Activated CD4-positive, alpha-beta T cell treated with anti-CD3 and anti-CD28 coated beads, Interleukin-2, amount 50 U/mL, for 24 hours (primary cell): ENCODE measurements around the gene INPP5E.

Source experiments
- DNase-seq, 2 donors: peaks; one replicate each; pipeline ENCODE4 v3.0.0-alpha.2; 2020; ENCODE audit warnings: low read depth in 1 of 2, low spot score in 1 of 2

The INPP5E gene

DNA sequence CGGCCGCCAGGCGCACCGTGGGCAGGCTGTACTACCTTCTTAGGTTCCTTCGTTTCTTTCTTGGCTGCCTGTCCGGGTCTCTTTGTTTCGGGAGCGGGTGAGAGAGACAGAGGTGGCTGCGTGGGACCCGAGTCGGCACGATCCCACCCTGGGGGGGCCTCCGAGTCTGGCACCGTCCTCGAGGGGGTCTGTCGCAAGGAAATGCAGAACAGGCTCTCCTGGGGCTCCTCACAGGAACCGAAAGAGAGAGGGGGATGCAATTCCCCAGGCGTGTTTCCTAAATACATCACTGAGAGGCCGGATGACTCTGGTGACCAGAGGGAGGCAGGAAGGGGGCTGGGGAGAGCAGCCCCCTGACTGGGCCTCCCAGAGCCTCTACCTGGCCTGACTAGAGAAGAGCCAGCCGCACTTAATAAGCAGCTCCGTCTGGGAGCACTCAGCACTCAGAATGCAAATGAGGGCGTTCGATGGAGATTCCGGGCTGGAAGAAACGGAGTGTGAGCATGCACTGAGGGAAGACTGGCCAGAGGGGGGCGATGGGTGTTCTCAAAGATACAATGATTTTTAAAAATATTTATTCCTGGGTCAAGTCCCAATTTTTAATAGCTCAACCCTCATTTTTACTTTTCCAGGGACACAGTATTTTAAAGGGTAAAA is 11.7 kb upstream of the INPP5E start:
- no peak for DNase-seq

DNA sequence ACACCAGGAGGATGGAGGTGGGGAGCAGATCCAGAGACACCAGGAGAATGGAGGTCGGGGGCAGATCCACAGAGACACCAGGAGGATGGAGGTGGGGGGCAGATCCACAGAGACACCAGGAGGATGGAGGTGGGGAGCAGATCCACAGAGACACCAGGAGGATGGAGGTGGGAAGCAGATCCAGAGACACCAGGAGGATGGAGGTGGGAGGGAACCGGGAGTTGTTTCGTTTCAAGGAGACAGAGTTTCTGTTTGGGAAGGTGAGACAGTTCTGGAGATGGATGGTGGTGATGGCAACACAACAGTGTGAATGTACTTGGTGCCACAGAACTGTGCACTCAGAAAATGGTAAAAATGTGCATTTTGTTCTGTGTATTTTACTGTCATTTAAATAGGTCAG is 9.0 kb upstream of the INPP5E start:
- no peak for DNase-seq

DNA sequence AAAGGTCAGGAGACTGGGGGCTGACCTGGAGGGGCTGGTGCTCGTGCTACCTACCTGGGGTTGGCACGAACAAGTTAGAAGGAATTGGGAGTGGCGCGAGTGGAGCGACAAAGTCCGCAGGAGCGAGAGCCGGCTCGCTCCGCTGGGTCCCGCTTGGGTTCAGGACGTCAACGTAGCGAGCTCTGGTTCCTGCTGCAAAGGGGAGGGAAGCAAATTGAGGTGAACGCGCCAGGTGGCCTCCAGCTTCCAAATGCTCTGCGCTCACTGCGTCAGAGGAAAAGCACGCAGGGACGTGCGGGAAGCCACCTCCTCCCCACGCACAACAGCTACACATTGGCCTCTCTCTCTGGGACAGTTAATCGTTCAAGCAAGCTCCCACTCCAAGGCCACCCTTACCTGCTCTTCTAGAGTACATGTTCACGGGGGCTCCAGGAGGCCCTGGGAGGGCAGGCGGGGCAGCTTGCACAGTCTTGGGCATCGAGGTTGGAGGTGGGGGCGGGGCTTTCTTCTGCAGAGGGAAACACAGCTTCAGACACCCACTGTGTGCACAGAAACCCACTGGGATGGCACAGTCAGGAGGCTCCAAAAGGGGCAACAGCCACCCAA is 7.6 kb upstream of the INPP5E start:
- DNase-seq = no peak

DNA sequence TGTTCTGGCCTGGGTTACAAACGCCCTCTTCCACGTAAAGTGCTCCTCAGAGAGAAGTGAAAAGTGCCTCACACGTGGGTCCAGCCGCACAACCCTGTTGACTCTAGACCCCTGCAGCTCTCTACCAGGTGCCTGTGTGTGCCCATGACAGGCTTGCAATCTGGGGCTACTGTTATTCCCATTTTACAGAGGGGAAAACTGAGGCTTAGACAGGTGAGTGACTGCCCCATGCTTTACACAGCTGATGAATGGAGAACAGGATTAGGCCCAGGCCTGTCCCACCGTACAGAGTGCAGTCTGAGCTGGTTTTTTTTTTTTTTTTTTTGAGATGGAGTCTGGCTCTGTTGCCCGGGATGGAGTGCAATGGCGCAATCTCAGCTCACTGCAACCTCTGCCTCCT is 6.2 kb upstream of the INPP5E start:
- no peak for DNase-seq

DNA sequence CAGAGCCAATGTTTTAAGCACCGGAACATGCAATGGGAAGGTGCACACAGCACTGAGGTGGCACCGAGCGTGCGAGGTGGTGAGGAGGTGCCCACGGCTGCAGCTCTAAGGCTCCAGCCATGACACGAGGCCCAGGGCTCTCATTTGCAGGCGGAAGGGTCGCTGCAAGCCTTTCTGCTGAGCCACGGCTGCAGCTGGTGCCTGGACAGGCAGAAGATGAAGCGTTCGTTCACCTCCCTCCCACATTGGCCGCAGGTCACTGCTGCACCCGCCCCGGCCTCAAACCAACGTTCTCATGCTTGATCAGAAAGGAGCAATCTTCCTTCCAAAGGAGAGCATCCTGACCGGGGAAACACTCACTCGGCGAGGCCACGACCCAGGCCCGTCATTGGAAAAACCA is 4.5 kb upstream of the INPP5E start:
- no peak for DNase-seq

DNA sequence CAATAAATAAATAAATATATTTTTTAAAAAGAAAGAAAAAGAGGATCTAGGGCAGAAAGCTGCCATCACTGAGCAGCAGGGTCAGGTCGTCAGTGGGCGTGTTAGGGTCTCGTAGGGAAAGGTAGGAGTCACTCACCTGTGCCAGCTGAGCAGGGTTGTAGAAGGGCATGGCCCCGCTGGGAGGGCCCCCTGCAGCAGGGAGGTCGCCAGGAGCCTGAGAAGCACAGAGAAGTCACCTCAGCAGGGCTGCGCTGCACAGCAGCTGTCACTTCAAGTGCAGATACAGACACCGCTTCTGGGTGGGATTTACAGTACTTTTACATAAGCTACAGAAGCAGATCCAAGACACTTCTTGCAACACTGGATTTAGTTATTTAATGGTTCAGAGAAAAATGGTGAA is 4.0 kb upstream of the INPP5E start:
- DNase-seq = no peak

DNA sequence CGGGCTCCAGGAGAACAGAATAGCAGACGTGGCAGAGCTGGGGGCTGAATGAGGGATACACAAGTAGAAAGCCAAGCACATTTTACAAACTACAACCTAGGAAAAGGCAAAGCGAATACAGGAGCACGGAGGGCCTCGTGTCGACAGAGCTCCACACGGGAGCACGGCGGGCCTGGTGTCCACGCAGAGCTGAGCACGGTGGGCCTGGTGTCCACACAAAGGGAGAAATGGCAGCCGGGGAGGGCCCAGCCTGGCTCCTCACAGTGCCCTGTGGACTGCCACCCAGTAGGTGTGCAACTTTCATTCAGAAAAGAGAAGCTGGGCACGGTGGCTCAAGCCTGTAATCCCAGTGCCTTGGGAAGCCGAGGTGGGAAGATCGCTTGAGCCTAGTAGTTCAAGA is 3.4 kb upstream of the INPP5E start:
- no peak for DNase-seq

DNA sequence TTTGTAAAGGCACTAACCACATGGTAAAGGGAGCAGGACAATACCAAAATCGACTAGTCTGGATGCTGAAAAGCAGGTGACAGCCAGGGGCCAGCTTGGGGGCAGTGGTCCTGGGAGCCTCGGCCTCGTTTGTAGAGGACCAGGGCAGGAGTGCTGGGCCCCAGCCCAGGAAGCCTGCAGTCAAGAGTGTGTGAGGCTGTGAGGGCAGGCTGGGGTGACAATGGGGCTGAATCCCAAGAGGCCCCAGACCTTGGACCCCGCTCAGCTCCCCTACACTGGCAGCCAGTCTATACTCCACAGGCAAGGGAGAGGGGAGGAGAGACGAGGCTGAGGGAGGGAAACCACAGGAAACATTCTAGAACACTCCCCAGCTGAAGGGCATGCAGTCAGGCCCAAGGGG is 2.6 kb upstream of the INPP5E start:
- DNase-seq = no peak

DNA sequence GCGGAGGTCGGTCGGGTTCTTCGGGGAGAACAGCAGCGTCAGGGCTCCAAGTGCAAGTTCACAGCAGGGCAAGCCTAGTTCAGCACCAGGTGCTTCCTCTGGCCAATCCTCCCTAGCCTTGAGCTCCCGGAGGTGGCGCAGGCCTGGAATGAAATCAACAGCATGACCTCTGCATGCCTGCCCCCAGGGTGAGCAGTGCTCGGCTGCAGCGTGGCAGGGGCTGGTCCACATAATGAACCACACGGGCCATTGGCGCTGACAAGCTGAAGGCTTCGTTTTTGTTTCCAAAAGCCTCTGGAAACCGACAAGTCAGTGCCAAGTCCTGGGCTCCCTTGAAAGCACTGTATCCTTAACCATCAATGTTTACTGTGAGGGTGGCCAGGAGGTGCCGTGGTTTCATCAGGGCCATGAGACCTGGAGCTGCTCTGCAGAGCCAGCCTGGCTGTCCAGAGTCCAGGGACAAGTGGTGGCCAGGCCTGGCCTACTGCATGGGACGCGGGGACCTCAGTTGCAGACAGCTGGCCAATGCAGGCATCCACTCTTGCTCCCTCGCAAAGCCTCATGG is 2.1 kb upstream of the INPP5E start:
- DNase-seq = no peak

DNA sequence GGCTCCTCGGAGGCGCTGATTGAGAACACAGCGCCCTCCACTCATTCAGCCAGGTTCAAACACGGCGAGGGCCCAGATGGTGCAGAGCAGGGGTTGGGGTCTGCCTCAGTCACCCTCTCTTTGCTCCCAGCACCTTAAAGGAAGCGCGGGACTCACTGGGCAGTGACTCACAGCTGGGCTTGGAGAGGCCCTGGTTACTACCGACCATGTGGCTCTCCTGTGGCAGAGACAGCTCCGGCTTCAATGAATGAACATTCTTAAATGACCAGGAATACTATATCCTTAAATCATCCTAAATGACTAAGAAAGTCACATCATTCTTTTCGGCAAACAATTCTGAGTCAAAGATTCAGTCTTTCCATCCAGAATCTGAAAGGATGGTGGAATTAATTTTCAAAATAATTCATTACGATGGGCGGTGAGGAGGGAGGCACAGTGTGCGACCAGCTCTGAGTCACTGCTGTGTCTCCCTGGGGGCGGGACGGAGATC is 1.6 kb upstream of the INPP5E start:
- no peak for DNase-seq

DNA sequence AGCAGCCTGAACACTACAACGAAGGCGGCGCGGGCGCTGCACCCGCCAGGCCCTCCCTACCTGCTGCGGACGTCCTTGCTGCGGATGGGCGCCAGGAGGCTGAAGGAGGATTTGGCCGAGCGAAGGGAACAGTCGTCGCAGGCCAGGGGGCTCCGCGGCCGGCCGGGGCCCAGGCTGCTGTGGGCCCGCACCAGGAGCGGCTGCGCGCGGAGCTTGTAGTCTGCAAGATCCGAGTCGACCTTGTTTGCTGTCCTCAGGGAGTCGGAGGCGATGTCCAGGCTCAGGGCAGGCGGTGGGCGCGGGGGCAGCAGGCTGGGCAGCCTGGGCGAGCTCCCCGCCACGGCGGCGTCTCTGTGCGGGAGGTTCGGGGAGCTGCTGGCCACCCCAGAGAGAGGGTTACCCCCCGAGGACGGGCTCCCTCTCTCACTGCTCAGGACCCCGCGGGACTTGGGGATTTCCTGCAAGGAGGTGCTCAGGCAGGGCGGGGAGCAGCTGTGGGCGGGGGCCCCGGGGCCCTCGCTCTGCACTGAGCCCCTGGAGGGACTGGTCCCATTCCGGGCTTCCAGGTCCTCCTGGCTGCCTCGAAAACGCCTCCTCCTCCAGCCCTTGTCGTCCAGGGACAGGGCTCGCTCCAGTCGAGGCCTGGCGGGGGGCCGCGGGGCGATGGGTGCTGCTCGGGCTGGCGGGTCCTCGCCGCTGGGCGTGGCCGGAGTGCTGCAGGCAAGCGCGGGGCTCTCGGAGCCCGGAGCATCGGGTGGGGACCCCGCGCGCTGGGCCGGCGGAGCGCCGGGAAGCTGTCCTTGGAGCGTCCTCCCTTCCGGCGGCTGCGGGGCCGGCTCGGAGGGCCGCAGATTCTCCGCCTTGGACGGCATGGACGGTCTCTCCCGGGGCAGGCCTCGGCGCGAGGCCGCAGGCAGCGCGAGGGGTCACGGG is 831 bp downstream of the INPP5E start:
- DNase-seq = peak; percentile 32 to 47

DNA sequence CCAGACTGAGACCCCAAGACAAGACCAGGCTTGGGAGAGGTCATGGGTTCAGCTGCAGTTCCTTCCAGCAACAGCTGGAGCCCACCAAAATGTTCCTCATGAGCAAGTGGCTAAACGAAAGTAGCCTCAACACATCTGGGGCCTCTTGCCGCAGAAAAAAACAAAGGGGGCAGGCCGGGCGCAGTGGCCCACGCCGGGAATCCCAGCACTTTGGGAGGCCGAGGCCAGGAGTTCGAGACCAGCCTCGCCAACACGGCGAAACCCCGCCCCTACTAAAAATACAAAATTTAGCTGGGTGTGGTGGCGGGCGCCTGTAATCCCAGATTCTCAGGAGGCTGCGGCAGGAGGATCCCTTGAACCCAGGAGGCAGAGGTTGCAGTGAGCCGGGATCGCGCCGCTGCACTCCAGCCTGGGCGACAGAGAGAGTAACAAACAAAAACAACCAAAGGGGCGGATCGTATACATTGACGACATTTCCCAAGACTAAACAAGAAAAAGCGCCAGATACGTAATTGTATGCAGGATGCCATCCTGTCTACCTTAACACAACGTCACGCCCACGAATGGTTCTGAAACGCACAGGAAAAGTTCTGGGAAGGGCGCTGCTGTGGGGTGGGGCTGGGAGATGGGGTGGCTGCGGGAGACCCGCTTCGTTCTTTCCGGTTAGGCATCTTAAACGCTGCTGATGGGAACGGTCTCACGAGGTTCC is 1.7 kb downstream of the INPP5E start:
- no peak for DNase-seq

DNA sequence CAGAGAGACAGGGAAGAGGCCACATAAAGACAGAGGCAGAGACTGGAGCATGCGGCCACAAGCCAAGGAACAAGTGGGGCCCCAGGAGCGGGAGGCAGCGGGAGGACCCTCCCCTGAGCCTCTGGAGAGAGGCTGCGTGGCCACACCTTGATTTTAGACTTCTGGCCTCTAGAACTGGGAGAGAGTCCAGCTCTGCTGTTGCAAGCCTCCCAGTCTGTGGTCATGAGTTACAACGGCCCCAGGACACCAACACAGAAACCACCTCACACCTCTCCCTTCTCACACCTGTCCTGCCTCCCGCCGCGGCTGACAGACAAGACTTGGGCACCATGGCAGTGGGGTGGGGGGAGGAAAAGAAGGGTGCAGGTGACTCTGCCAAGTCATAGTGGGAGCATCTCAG is 2.2 kb downstream of the INPP5E start:
- DNase-seq = no peak

DNA sequence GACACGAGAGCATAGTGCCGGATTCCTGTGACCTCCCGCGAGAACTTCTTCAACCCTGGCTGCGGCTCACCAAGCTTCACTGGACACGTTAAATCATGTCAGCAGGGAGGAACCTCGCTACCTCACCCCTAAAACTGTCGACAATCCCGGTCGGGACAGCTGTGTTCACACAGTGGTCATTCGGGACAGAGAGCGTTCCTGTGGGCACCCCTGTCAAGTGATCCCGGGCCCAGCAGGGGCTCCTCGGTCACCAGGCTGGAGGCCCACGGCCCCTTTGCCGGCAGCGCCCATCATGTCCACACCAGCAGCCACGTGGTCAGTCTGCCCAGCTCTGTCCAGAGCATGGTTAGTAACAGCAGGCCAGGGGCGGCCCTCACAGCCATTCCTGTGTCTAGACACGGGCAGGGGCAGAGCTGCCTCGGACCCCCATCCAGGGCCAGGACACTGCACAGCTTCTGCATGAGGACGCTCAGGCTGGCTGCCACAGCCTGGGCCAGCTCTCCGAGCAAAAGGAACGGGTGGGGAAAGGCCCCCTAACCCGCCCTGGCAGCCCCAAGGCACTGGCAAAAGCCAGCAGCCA is 3.5 kb downstream of the INPP5E start:
- no peak for DNase-seq

DNA sequence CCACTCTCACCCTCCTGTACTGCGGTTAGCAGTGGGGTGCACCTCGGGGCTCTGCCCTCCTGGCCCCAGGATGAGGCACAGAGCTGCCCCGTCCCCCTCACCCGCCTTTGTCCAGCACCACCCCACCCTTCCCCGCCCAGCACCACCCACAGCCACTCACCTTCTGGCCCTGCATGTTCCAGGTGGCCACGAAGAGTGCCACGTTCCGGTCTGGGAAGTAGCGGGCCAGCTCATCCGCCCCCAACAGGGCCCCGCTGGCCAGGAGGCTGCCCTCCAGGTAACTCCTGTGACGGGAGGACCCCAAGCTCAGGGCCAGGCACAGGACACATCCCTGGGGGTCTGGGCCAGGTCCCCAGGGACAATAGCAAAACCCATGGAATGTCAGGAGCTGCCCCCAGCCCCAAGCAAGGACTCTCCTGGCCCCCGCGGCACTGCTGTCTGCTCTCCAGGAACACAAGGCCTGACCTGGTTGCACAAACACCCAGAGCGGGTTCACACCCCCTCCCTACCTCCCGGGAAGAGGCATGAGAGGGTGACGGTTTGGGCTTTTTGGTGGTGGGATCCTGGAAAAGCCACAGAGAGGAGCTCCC is 5.0 kb downstream of the INPP5E start:
- no peak for DNase-seq

DNA sequence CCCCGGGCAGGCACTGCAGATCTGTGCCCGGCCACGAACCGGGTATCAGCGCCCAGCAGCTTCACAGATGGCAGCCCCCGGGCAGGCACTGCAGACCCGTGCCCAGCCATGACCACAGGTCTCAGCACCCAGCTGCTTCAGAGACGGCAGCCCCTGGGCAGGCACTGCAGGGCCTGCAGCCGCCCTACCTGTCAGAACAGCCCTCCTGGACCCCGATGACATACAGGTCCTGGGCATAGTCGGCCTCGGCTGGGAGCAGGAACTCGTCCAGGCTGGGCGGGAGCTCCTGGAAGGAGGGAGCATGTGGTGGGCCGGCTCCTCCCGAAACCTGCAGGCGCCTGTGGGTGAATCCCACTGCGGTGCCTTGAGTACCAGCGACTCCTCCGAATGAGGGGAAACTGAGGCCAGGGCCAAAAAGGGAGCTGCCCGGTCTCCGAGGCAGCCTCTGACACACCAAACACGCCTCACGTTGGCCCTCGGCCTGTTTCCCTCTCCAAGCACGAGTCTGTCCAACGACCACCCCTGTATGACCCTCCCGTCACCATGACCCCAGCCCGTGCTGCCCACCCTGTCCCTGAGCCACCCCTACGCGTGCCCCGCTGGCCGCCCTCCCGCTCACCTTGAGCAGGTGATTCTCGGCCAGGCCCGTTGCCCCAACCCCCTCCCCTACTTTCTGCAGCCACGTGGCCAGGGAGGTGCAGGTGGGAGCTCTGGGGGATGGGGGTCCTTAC is 5.6 kb downstream of the INPP5E start:
- no peak for DNase-seq

DNA sequence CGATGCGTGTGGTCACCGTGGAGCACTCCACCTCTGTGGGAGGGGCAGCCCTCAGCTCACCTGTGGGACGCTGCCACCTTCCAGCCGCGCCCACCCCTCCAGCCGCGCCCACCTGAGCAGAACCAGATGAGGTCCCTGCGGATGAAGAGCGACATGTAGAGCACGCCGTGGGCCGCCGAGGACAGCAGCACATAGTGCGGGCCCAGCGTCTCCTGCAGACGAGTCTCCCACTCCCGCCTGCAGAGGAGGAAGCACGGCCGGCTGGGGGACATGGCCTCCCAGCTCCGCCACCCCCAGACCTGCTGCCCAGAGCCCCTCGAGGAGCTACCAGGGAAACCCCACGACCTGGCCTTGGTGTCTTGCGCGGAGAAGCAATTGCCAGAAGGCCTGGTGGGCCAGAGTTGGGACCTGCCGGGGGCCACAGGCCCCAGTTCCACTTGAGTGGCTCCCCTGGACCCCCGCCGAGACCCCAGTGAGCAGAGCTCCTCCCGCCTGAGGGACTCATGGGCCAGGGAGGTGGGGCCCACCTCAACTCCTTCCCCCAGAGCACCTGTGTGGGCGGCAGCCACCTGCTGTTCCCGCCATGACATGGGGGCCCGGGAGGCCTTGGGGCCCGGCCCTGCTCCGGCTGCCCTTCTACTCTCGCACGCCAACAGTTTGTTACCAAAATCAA is 6.5 kb downstream of the INPP5E start:
- DNase-seq = no peak

DNA sequence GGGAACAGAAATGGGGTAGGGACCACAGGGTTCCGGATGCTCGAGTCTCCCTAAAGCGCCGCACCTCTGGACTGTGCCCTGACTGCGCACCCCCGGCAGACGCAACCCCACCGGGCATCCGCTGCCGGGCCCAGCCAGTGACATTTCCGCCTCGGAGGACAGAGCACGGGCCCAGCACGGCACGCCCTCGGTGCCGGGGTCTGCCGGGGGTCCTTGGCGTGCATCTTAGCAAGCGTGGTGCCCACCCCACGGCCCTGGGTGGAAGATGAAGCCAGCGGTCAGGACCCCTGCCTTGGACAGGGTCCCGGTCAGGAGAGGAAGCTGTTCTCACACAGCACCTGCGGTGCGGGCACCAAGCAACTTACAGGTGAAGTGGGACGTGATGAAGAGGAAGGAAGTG is 7.1 kb downstream of the INPP5E start:
- DNase-seq = no peak

DNA sequence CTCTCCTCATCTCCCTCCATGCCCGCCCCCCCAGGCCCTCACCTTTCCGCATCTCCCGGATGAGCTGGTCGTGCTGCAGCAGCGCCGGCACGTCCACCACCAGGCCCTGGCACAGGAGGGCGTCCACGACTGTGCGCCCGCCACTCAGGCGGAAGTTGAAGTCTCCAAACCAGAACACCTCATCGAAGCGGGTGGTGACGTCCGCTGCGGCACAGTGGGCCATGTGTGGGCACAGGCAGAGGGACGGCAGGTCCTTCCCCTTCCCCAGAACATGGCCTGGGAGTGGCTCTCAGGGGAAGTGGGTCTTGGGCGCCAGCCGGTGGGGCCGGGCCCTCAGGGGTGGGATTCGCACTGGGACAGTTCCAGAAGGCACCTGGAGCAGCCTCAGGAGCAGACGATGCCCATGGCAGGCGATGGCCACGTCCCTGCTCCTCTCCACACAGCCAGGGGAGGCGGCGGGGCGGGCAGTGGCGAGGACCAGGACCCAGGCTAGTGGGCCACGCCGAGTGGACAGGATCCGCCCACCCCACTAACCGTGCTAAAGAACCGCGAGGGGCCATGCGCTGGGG is 7.8 kb downstream of the INPP5E start:
- no peak for DNase-seq
